ENCODE measurements around the gene CFAP45. TPM values are rescaled to one million over a fixed set of nuclear protein-coding genes. Genes with fewer than 3 reads are reported as not detected.

The CFAP45 gene
- total and polyA plus RNA-seq, 3 experiments from 2014 or later = 0.18 to 1.2 (median 0.75) TPM

DNA sequence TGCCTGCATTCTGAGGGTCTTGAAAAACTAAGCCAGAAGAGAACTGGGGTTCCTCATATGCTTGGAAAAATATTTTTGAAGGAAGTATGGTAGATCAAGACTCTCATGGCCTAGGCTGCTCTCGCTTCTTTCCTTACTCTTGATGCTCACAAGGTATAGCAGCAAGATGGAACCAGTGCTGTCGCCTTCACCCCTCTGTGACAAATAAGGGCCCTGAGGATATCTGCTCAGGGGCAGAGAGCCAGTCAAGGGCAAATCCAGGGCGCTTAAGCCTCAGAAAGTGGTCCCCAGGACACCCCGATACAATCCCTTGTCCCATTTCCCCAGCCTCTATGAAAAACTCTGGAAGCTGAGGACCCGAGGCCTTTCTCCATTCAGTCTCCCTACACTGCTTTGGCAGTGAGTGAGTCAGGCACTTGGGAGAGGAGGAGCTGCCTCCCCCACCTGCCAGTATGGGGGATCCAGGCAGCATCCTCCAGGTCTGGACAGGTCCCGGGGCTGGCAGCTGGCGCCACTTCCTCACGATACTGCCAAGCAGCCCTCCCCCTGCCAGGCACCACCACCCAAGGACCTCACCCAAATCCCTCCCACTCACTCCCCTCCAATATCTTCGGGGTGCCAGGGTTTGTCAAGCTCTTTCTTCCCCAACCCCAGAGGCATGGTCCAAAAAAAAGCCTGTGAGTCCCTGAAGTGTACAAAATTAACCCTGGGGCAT is 44.1 kb upstream of the CFAP45 start:
- H3K27me3 ChIP-seq (ENCODE audit: insufficient read depth, low read length, poor library complexity, severe bottlenecking) = peaks cover 25% of the 10 kb centered on the region
- H3K9me3 Mint-ChIP-seq = no peaks in the 10 kb centered on the region
- H3K4me1 Mint-ChIP-seq = peaks cover 8 to 10% (median 10%) of the 10 kb centered on the region in 3 donors
- H3K36me3 ChIP-seq (ENCODE audit: insufficient read depth, low read length) = no peaks in the 10 kb centered on the region
- ChIA-PET CTCF (interaction anchor here (0.8 to 2.9 kb wide), 3 partner anchors 8 to 62 kb away, joined by 3 to 20 read pairs (median 4); no protein-coding TSS in a partner anchor), POLR2A (no interaction called here)
- H3K36me3 Mint-ChIP-seq = peaks cover 0 to 5% (median 0%) of the 10 kb centered on the region in 3 donors
- no peak overlapping the region for H3K27ac Mint-ChIP-seq
- H3K9me3 ChIP-seq (ENCODE audit: low read length) = no peaks in the 10 kb centered on the region
- no peak overlapping the region for H3K27ac ChIP-seq (ENCODE audit: low read depth, low read length)
- DNase-seq = no peak
- peaks cover 23 to 33% of the 10 kb centered on the region in 2 donors for H3K27me3 Mint-ChIP-seq
- peaks cover 6% of the 10 kb centered on the region for H3K4me1 ChIP-seq (ENCODE audit: insufficient read depth, low read length)
- H3K4me3 Mint-ChIP-seq = no peak overlapping the region
- H3K4me3 ChIP-seq (ENCODE audit: low read length) = no peak overlapping the region

DNA sequence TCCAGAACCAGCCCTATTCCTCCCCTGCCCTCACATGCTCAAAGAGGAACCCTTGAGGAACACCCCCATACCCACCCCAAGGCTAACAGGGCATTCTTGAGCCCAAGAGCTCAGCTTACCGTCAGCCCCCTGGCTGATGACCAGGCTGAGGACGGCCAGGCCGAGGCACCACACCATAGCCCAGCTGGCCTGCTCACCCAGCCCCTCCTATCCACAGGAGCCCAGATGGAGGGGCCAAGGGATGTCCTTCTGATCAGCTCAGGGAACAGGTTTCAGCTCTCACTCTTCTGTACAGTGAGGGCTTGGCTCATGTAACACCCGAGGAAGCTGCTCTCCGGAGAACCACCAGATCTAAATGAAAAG is 43.3 kb upstream of the CFAP45 start:
- no peak for DNase-seq
- ChIA-PET POLR2A (no interaction called here), CTCF (no interaction called here)
- Mint-ChIP-seq H3K4me3 (no peak overlapping the region), H3K36me3 (peaks cover 0 to 5% (median 0%) of the 10 kb centered on the region in 3 donors), H3K27ac (no peak overlapping the region), H3K27me3 (peaks cover 30 to 40% of the 10 kb centered on the region in 2 donors), H3K9me3 (no peaks in the 10 kb centered on the region), H3K4me1 (peaks cover 8 to 10% (median 10%) of the 10 kb centered on the region in 3 donors)
- Histone ChIP-seq H3K36me3 (ENCODE audit: insufficient read depth, low read length) (no peaks in the 10 kb centered on the region), H3K4me1 (ENCODE audit: insufficient read depth, low read length) (peaks cover 6% of the 10 kb centered on the region), H3K9me3 (ENCODE audit: low read length) (no peaks in the 10 kb centered on the region), H3K27me3 (ENCODE audit: insufficient read depth, low read length, poor library complexity, severe bottlenecking) (peaks cover 25% of the 10 kb centered on the region), H3K27ac (ENCODE audit: low read depth, low read length) (no peak overlapping the region), H3K4me3 (ENCODE audit: low read length) (no peak overlapping the region)

DNA sequence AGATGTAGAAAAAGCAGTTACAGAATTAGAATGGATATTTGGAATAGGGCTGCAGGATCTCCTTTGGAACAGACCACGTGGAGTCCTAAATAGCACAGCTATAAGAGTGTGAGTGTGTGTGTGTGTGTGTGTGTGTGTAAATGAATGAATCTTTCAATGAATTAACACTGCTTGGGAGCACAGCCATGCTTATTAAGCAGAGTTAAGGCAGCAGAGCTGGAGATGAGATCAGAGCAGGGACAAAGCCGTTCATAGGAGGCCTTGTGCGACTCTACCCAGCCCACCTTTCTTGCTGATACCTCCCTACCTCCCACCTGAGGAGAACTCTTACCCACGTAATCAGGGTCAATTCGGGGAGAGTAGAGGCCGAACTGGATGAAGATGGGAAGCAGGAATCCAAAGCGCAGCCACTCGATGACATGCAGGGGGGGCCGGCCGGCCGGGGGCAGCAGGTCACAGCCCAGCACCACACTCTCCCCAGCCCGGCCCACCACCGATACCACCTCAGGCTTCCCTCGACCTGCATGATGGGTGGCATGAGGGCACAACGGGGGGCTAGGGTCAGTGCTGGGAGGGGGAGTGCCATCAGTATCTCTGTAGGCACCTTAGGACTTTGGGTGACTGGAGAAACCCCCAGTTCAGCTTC is 42.8 kb upstream of the CFAP45 start:
- peaks cover 0 to 5% (median 0%) of the 10 kb centered on the region in 3 donors for H3K36me3 Mint-ChIP-seq
- Histone ChIP-seq H3K9me3 (ENCODE audit: low read length) (no peaks in the 10 kb centered on the region), H3K27me3 (ENCODE audit: insufficient read depth, low read length, poor library complexity, severe bottlenecking) (peaks cover 25% of the 10 kb centered on the region), H3K36me3 (ENCODE audit: insufficient read depth, low read length) (no peaks in the 10 kb centered on the region), H3K4me1 (ENCODE audit: insufficient read depth, low read length) (peaks cover 6% of the 10 kb centered on the region), H3K4me3 (ENCODE audit: low read length) (no peak overlapping the region), H3K27ac (ENCODE audit: low read depth, low read length) (no peak overlapping the region)
- DNase-seq = no peak
- H3K4me1 Mint-ChIP-seq = peaks cover 8 to 10% (median 10%) of the 10 kb centered on the region in 3 donors
- H3K4me3 Mint-ChIP-seq = no peak overlapping the region
- ChIA-PET POLR2A (no interaction called here), CTCF (no interaction called here)
- H3K27ac Mint-ChIP-seq = no peak overlapping the region
- peaks cover 33 to 40% of the 10 kb centered on the region in 2 donors for H3K27me3 Mint-ChIP-seq
- H3K9me3 Mint-ChIP-seq = no peaks in the 10 kb centered on the region

DNA sequence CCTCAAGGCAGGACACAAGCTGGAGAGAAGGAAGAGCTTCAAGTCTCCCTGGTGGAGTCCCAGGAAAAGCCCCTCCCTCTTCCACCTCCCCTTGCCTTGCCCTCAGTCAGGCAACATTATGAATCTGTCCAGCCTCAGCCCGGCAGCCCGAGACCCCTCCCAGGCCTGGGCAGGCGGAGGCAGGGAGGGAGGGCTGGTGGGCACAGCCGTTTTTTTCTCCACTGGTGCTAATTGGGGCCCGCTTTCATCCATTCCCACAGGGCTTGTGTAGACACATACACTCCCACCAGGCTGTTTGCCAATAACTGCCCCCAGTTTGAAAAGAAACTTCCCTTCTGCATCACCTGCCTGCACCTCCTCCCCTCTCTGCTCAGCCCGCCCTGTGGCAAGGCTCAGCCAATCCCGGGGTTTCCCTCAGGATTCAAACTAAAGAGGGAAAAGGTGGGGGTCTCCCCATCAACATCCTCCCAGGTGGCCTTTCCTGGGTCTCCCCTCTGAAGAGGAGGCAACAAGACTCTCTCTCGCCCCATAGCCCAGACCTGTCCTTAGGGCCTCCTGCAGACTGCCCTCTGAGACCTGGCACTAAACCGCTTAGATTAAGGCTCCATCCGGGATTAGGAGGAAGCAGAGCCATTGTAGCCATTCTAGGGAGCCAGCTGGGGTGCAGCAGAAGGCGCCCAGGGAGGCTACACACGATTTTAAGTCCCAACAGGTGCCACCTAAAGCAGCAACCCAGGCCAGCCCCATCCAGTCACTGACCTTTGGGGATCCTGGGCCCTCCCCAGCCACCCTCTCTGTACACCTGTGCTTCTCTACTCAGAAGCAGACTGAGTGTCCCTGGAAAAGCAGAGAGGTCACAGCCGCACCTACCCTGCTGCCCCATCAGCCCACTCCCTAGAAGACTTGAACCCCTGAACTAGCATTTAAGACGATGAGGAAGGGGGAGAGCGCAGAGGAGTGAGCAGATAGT is 41.9 kb upstream of the CFAP45 start:
- Mint-ChIP-seq H3K4me3 (no peak overlapping the region), H3K27ac (no peak overlapping the region), H3K36me3 (peaks cover 0 to 5% (median 0%) of the 10 kb centered on the region in 3 donors), H3K4me1 (peaks cover 8 to 10% (median 10%) of the 10 kb centered on the region in 3 donors), H3K27me3 (peaks cover 33 to 40% of the 10 kb centered on the region in 2 donors), H3K9me3 (no peaks in the 10 kb centered on the region)
- CTCF ChIA-PET = interaction anchor here (2.8 kb wide), 1 partner anchor 65 kb away, joined by 21 read pairs; no protein-coding TSS in a partner anchor
- Histone ChIP-seq H3K27ac (ENCODE audit: low read depth, low read length) (no peak overlapping the region), H3K9me3 (ENCODE audit: low read length) (no peaks in the 10 kb centered on the region), H3K27me3 (ENCODE audit: insufficient read depth, low read length, poor library complexity, severe bottlenecking) (peaks cover 25% of the 10 kb centered on the region), H3K36me3 (ENCODE audit: insufficient read depth, low read length) (no peaks in the 10 kb centered on the region), H3K4me3 (ENCODE audit: low read length) (no peak overlapping the region), H3K4me1 (ENCODE audit: insufficient read depth, low read length) (peaks cover 6% of the 10 kb centered on the region)
- no peak for DNase-seq
- POLR2A ChIA-PET = no interaction called here

DNA sequence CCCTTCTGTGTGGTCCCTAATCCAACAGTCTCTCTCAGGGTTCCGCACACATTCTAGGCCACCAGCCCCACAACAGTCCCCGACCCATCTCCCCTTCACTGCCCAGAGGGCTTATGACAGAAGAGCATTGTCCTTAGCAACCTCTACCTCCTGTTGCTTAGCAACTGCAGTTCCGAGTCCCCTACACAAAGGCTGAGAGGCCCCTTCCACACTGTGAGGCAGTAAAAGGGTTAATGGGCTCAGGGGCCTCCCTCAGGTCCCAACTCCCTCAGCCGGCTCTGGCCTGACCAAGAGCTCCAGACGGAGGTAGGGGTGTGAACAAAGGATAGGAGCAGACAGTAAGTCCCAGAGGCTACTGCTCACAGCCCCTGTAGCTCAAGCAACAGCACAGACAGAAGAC is 41.2 kb upstream of the CFAP45 start:
- Histone ChIP-seq H3K4me1 (ENCODE audit: insufficient read depth, low read length) (peaks cover 13% of the 10 kb centered on the region), H3K27me3 (ENCODE audit: insufficient read depth, low read length, poor library complexity, severe bottlenecking) (peaks cover 25% of the 10 kb centered on the region), H3K9me3 (ENCODE audit: low read length) (no peaks in the 10 kb centered on the region), H3K4me3 (ENCODE audit: low read length) (no peak overlapping the region), H3K36me3 (ENCODE audit: insufficient read depth, low read length) (no peaks in the 10 kb centered on the region), H3K27ac (ENCODE audit: low read depth, low read length) (no peak overlapping the region)
- Mint-ChIP-seq H3K4me1 (peaks cover 12 to 15% (median 15%) of the 10 kb centered on the region in 3 donors), H3K4me3 (no peak overlapping the region), H3K27ac (peak overlapping the region in 1 of 8 donors; percentile 73), H3K27me3 (peaks cover 38 to 39% of the 10 kb centered on the region in 2 donors), H3K36me3 (peaks cover 0 to 5% (median 0%) of the 10 kb centered on the region in 3 donors), H3K9me3 (no peaks in the 10 kb centered on the region)
- DNase-seq = no peak
- ChIA-PET CTCF (interaction anchor here (2.8 kb wide), 1 partner anchor 66 kb away, joined by 21 read pairs; no protein-coding TSS in a partner anchor), POLR2A (no interaction called here)

DNA sequence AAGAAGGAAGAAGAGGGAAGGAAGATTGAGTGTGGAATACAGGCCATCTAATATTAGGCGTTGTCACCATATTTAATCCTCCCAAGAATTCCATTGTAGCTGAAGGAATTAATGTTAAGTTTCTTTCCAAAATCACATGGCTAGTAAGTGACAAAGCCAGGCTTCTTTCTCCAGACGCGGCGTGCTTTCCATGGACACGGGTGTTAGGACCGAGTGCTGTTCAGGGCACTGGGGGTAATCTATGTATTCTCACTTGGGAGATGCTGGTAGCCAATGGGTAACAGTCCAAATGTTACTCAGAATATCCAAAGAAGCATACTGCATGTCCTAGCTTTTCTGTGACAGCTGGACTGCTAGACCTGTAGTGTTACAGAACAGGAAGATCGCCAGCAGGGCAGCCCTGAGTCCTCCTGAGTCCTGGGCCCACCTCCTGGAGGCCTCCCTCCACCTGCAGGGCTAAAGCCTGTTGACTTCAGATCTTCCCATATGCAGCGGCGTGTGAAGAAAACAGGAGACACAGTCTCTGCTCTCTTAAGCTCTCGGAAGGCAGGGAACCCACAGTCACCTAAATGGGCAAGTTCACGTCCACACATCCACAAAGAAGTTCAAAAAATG is 40.1 kb upstream of the CFAP45 start:
- Histone ChIP-seq H3K27ac (ENCODE audit: low read depth, low read length) (no peak overlapping the region), H3K4me1 (ENCODE audit: insufficient read depth, low read length) (peaks cover 12% of the 10 kb centered on the region), H3K9me3 (ENCODE audit: low read length) (no peaks in the 10 kb centered on the region), H3K27me3 (ENCODE audit: insufficient read depth, low read length, poor library complexity, severe bottlenecking) (peaks cover 23% of the 10 kb centered on the region), H3K36me3 (ENCODE audit: insufficient read depth, low read length) (no peaks in the 10 kb centered on the region), H3K4me3 (ENCODE audit: low read length) (no peak overlapping the region)
- Mint-ChIP-seq H3K4me3 (no peak overlapping the region), H3K27ac (no peak overlapping the region), H3K36me3 (peaks cover 0 to 5% (median 0%) of the 10 kb centered on the region in 3 donors), H3K4me1 (peaks cover 10 to 11% (median 11%) of the 10 kb centered on the region in 3 donors), H3K27me3 (peaks cover 33 to 36% of the 10 kb centered on the region in 2 donors), H3K9me3 (no peaks in the 10 kb centered on the region)
- no peak for DNase-seq
- CTCF ChIA-PET = interaction anchor here (1.2 to 8.0 kb wide), 4 partner anchors 10 to 140 kb away, joined by 3 to 55 read pairs (median 12); partner anchors contain the start of gene TAGLN2
- POLR2A ChIA-PET = interaction anchor here (0.6 kb wide), 1 partner anchor 41 kb away, joined by 3 read pairs; no protein-coding TSS in a partner anchor

DNA sequence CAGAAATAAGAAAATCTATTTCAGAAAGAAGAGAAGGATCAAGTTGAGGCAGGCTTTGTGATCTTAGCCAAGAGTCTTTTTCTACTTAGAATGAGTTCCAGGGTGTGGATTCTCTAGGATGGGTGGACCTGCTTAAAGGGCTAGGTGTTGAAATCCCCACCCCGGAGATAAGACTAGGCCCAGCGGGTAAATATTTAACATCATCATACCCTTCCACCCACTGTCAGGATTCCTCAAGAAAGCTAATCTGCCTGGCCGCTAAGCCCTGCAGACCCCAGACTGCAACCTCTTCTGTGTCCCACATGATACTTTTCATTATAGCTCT is 39.7 kb upstream of the CFAP45 start:
- Histone ChIP-seq H3K36me3 (ENCODE audit: insufficient read depth, low read length) (no peaks in the 10 kb centered on the region), H3K9me3 (ENCODE audit: low read length) (no peaks in the 10 kb centered on the region), H3K4me3 (ENCODE audit: low read length) (no peak overlapping the region), H3K27ac (ENCODE audit: low read depth, low read length) (no peak overlapping the region), H3K4me1 (ENCODE audit: insufficient read depth, low read length) (peaks cover 9% of the 10 kb centered on the region), H3K27me3 (ENCODE audit: insufficient read depth, low read length, poor library complexity, severe bottlenecking) (peaks cover 20% of the 10 kb centered on the region)
- peaks cover 28 to 32% of the 10 kb centered on the region in 2 donors for H3K27me3 Mint-ChIP-seq
- DNase-seq = no peak
- no peaks in the 10 kb centered on the region for H3K9me3 Mint-ChIP-seq
- peak overlapping the region in 1 of 8 donors; percentile 61 for H3K27ac Mint-ChIP-seq
- ChIA-PET POLR2A (interaction anchor here (0.6 kb wide), 1 partner anchor 40 kb away, joined by 3 read pairs; no protein-coding TSS in a partner anchor), CTCF (interaction anchor here (1.2 to 8.0 kb wide), 4 partner anchors 9 to 139 kb away, joined by 3 to 55 read pairs (median 12); partner anchors contain the start of gene TAGLN2)
- no peak overlapping the region for H3K4me3 Mint-ChIP-seq
- peaks cover 0 to 5% (median 0%) of the 10 kb centered on the region in 3 donors for H3K36me3 Mint-ChIP-seq
- peaks cover 5 to 8% (median 6%) of the 10 kb centered on the region in 3 donors for H3K4me1 Mint-ChIP-seq
